HG03095 (cell line): ENCODE data around the gene HES5.
A peak's percentile ranks its signal among the peaks of the same experiment; 100 is the strongest.

Experiments
- ATAC-seq: cut with Tn5 transposase; IDR thresholded peaks from one replicate; pipeline ENCODE4 v1.9.1; 2021; ENCODE audit warnings: moderate library complexity; ENCODE audit not compliant: unreplicated experiment

Gene HES5

DNA sequence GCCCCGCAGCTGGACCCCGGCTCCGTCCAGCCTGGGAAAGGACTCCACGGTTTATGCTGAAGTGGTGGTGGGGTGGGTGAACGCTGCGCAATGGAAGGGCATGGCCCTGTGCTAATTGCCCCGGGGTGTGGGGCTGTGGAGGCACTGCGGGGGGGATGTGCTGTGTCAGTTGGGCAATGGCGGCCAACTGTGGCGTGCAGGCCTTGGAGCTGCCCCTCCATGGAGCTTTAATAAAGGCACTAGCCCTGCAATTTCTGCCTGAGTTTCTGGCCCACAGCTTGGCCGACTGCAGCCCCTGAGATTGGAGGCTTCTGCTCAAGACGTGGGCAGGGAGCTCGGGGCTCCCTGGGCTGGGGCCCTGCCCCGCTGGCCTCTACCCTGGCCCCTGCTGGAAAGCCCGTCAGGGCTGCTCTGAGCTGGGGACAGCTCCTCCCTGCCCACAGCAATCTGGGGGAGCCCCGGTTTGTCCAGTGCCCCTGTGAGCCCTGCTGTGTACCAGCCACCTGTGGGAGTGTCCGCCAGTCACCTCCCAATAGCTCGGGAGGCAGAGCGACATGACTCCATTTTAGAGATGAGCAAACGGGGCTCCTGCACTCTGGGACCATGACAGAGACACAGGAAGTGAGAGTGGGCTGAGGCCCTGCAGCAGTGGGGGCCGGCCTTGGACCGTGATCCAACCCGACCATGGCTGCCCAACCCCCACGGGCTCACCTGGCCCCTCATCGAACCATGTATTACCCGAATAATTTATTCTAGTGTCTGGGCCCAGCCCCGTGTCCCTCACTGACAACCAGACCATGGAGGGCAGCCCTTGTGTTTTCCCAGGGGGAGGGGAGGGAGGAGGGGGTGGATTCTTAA, 17.4 kb upstream of the HES5 start:
- no peak for ATAC-seq

GRCh38 chr1:2546515-2547209, 16.6 kb upstream of the HES5 start:
- ATAC-seq = peak; percentile 33

- peak; percentile 25 for ATAC-seq
Observed at GRCh38 chr1:2545754-2546514, 15.9 kb upstream of the HES5 start.

GRCh38 chr1:2544875-2545640, 15.0 kb upstream of the HES5 start:
- no peak for ATAC-seq

GRCh38 chr1:2544093-2544874, 14.2 kb upstream of the HES5 start:
- ATAC-seq = no peak

DNA sequence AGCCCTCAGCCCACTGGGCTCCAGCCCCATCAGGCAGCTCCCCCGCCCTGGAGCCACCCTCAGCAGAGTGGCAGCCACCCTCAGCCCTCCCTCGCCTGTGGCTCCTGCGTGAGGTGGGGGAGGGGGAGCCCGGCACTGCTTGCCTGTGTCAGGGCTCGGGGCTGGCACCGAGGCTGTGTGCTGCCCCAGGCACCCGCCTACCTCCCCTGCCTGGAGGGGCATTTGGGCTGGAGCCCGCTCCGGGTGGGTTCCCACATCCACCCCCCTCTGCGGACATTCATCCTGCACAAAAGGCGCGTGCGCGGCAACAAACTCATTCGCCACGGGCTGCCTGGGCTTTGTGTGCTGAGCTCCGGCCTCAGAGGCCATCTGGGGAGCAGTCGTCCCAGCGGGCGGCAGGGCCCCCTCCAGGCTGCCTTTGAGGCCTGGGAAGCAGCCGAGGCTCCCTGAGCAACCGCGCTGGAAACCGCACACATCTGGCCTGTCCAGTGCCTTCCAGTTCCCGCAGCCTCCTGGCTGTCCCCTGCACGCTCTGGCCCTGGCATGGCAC, 13.6 kb upstream of the HES5 start:
- no peak for ATAC-seq

DNA sequence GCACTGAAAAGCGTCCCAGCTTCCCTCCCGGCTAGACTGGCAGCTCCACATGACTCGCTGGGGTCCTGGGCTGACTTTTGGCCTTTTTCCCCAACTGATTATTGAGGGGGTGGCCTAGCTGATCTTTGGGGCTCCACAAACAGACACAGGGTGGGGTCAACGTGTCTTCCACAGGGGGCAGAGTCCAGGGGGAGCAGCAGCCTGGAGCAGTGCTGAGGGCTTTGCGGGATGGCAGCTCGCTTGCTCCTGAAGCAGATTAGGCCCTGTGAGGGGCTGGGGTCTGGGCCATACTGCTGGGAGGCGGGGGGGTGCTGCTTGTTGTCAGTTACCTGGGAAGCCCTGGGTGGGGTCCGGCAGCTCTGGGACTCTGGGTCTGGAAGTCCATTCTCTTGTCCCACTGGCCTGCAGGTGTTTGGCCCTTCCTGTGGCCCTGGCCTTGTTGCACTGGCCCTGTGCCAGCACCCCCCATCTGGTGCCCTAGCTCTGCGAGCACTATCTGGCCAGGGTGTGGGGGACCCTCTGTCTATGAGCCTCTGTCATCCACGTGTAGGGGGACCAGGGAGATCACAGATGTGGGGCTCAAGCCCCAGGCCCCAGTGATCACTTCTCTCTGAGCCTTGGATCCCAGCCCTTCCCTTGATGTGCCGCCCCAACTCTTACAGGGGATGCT, 12.3 kb upstream of the HES5 start:
- no peak for ATAC-seq

GRCh38 chr1:2541619-2542245, 11.7 kb upstream of the HES5 start:
- ATAC-seq = no peak

DNA sequence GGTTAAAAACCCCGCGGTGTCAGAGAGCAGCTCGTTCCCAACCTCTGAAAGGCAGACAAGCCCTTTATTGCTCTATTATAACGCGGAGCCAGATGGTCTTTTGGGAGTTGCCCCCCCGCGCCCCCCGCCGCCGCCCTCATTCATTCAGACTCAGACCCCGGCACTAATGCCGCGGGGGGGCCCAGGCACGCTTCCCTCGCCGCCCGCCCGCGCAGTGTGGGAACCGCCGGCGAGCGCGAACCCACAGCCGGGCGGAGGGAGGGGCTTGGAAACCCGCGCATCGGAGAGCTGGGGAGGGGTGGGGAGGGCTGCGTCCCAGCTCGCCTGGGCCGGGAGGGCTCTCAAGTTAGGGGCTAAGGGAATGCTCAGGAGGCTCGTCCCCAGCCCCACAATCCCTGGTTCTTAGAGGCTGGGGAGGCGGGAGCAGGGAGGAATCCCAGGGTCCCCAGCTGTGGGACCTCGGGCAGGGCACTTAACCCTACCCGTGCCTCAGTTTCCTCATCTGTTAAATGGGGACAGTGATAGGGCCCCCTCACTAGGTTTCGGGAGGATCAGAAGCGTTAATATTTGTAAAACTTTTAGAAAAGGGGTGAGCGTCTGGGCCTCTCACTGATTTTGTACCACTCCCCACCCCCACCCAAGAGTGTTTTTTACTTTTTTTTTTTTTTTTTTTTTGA, 10.9 kb upstream of the HES5 start:
- no peak for ATAC-seq

DNA sequence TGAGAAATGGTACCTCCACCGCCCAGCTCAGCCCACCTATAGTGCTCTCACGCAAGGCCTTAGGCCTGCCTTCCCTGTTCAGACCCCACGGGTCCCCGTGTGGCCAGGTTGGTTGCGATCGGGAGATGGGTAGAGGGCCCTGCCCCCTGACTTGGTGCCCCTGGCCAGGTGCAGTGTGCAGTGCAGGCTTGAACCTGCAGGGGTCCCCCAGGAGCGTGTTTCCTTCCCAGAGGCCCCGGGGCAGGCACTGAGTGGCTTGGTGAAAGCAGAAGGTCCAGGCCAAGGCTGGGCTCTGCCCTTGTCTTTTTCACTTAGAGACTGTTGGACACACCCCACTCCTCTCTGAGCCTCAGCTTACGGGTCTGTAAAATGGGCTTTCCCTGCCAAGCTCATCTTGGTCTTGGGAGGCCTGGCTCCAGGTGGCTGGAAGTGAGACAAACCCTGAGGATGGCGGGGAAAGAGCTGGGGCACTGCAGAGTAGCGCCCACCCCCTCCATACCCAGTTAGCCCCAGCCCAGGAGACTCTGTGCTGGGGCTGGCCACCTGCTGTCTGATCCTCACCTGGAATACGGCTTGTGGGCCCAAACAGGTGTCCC, 9.3 kb upstream of the HES5 start:
- ATAC-seq = no peak

- ATAC-seq = no peak
Observed at GRCh38 chr1:2538872-2539271, 8.8 kb upstream of the HES5 start.

DNA sequence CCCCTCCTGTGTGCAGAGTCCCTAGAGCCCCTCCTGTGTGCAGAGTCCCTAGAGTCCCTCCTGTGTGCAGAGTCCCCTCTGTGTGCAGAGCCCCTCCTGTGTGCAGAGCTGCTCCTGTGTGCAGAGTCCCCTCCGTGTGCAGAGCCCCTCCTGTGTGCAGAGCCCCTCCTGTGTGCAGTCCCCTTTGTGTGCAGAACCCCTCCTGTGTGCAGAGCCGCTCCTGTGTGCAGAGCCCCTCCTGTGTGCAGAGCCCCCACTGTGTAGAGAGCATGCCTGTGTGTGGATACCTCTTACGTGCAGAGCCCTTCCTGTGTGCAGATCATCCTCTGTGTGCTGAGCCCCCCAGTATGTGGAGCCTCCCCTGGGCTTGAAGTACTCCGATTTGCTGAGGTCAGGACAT, 8.3 kb upstream of the HES5 start:
- ATAC-seq = no peak

DNA sequence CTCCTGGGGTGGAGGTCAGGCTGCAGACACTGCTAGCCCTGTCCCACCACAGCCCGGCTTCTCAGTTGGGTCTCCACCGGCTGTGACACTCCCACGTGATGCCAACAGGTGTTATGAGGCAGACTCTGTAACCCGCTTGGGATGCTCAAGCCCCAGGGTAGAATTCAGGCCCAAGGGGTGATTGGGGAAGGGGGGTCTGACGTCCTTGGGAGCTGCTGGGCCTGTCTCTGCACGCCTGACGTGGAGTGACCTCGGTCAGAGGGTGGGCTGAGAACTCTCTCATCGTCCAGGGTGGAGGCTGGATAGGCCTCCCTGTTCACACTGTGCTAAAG, 7.7 kb upstream of the HES5 start:
- ATAC-seq = no peak

DNA sequence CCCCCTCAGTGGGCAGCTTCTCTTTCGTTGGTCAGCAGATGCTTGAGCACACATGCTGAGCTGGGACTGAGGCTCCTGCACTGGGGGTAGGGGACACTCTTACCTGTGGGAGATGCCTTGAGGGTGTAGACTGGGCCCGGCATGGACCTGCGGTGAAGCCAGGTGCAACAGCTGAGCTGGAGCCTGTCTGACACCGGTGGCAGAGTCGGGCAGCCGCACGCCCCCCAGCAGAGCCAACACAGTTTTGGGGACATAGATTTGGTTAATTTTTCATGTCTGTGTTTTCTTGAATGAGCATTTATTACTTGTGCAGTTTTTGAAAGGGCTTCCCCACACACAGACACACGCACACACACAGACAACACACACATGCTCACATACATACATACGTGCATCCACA, 5.9 kb upstream of the HES5 start:
- ATAC-seq = no peak

DNA sequence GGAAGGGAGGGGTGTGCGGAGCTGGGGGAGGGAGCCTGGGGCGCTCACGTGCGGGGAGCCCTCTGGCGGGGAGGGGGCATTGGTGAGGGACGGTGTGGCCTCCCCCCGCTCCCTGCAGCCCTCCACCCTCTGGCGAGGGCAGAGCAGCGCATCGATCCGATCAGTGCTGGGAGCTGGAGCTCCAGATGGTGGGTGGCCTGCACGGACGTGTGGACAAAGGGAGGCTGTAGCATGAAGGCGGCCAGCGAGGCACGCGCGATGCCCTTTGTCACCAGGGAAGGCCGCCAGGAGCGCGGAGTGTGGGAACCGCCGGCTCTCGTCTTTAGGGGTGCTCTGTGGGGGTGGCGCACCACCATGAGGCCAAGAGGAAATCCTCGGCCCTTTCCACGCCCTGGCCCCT, 5.4 kb upstream of the HES5 start:
- no peak for ATAC-seq

DNA sequence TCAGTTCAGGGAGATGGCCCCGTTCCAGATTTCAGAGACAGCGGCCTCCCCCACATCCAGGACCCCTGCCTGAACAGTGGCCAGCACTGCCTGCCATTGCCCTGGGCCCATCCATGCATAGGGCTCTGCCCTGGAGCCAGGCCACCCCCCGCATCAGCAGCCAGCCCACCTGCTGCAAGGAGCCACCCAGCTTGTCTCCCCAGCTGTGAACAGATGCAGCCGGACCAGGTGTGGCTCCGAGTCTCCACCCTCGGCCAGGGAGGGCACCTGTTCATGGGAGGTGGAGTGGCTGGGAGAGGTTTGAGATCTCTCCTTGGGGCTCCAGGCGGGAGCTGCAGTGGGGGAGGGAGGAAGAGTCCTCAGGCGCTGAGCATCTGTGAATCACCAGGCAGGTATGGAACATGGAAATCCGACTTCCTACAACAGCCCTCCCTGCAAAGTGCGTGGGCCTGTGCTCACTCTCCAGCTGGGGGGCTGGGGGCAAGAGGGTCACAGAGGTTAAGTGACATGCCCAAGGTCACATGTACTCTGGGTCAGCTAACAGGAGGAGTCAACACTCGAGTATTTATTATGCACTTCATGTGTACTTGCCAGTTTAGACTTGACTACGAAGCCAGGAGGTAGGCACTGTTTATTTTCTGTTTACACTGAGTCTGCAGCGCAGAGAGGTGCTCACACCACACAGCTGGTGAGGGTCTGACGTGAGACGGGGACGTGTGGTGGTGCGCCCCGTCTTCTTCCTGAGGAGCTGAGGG, 4.8 kb upstream of the HES5 start:
- ATAC-seq = no peak

DNA sequence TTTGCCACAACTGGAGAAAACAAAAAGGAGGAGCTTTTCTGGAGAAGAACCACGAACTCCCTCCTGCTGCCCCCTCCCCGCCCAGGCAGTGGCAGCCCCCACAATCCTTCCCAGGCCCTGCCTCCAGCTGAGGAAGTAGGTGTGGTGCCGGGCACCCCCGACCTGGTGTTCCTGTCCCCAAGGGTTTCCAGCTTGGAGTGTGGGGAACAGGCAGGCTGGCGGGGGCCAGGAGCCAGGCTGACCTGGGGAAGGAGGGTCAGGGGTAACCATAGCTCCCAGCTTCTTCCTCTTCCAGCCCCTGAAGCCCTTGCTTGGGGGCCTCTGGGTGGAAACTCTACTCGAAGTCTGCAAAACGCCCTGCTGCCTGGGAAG, 4.2 kb upstream of the HES5 start:
- ATAC-seq = no peak
